NCI-H1930 (cell line): ENCODE measurements around the gene PCDHA11.
A peak's percentile ranks its signal among the peaks of the same experiment; 100 is the strongest.
"Not testable (repeated sequence)": the region's sequence is repeated elsewhere in the genome, so short reads cannot be mapped to it uniquely, and the experiment has no call there.

ENCODE experiments used
- DNase-seq, 2 experiments: peaks; one replicate each; lab custom pipeline; 2025; lab: John Stamatoyannopoulos, UW

Gene PCDHA11

DNA sequence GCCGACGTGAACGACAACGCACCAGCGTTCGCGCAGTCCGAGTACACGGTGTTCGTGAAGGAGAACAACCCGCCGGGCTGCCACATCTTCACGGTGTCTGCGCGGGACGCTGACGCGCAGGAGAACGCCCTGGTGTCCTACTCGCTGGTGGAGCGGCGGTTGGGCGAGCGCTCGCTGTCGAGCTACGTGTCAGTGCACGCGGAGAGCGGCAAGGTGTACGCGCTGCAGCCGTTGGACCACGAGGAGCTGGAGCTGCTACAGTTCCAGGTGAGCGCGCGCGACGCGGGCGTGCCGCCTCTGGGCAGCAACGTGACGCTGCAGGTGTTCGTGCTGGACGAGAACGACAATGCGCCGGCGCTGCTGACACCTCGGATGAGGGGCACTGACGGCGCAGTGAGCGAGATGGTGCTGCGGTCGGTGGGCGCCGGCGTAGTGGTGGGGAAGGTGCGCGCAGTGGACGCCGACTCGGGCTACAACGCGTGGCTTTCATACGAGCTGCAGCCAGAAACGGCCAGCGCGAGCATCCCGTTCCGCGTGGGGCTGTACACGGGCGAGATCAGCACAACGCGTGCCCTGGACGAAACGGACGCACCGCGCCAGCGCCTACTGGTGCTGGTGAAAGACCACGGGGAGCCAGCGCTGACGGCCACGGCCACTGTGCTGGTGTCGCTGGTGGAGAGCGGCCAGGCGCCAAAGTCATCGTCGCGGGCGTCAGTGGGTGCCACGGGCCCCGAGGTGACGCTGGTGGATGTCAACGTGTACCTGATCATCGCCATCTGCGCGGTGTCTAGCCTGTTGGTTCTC lies 18.7 kb upstream of the PCDHA11 start:
- DNase-seq, result not testable (repeated sequence)

DNA sequence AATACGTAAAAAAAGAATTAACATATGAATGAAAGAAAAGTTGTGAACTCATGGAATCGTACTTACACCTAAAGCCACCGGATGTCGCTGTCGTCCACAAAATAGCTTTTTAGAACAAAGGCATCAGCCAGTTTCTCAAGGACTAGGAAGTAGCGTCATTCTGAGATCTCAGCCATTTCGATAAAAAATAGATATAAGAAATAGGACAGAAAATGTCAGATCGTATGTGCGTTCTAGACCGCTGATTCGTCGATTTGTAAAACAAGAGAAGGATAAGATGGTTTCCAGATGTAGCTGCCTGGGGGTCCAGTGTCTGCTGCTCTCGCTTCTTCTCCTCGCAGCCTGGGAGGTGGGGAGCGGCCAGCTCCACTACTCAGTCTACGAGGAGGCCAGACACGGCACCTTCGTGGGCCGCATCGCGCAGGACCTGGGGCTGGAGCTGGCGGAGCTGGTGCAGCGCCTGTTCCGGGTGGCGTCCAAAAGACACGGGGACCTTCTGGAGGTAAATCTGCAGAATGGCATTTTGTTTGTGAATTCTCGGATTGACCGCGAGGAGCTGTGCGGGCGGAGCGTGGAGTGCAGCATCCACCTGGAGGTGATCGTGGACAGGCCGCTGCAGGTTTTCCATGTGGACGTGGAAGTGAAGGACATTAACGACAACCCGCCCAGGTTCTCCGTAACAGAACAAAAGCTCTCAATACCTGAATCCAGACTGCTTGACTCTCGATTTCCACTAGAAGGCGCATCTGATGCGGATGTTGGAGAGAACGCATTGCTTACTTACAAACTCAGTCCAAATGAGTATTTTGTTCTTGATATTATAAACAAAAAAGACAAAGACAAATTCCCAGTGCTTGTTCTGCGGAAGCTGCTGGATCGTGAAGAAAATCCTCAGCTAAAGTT lies 12.7 kb upstream of the PCDHA11 start, which contains the start of gene PCDHA10:
Gene PCDHA10, plus strand, starts transcription at position 126 of the 903 bp plus-strand sequence. Its CDS starts 152 bp downstream, at position 278.
- peak; percentile 0 to 4 for DNase-seq

DNA sequence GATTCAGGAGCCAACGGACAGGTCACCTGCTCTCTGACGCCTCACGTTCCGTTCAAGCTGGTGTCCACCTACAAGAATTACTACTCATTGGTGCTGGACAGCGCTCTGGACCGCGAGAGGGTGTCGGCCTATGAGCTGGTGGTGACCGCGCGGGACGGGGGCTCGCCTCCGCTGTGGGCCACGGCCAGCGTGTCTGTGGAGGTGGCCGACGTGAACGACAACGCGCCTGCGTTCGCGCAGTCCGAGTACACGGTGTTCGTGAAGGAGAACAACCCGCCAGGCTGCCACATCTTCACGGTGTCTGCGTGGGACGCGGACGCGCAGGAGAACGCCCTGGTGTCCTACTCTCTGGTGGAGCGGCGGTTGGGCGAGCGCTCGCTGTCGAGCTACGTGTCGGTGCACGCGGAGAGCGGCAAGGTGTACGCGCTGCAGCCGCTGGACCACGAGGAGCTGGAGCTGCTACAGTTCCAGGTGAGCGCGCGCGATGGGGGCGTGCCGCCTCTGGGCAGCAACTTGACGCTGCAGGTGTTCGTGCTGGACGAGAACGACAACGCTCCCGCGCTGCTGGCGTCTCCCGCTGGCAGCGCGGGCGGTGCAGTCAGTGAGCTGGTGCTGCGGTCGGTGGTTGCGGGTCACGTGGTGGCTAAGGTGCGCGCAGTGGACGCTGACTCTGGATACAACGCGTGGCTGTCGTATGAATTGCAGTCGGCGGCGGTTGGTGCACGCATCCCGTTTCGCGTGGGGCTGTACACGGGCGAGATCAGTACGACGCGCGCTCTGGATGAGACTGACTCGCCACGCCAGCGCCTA lies 11.4 kb upstream of the PCDHA11 start:
- DNase-seq, result no peak

DNA sequence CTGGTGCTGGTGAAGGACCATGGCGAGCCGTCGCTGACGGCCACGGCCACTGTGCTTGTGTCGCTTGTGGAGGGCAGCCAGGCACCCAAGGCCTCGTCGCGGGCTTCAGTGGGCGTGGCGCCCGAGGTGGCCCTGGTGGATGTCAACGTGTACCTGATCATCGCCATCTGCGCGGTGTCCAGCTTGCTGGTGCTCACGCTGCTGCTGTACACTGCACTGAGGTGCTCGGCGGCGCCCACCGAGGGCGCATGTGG lies 10.8 kb upstream of the PCDHA11 start:
- no peak for DNase-seq

DNA sequence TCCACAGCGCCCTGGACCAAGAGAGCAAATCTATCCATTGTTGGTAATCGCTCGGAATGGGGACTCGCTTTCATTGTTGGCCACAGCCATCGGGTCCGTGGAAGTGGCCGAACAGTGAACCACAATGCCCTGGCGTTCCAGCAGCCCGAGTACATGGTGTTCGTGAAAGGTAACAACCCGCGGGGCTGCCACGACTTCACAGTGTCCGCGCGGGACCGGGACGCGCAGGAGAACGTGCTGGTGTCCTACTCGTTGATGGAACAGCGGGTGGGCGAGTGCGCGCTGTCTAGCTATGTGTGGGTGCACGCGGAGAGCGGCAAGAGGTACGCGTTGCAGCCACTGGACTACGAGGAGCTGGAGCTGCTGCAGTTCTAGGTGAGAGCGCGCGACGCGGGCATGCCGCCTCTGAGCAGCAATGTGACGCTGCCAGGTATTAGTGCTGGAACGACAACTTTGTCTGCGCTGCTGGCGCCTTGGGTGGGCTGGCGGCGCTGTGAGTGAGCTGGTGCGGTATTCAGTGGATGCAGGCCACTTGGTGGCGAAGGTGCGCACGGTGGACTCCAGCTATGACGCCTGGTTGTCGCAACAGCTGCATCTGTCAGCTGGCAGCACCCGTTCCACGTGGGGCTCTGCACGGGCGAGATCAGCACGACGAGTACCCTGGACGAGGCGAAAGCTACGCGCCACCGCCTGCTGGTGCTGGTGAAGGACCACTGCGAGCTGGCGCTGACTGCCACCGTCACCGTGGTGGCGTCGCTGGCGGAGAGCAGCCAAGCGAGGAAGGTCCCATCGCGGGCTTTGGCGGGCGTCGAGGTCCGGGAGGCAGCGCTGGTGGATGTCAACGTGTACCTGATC lies 6.1 kb upstream of the PCDHA11 start:
- DNase-seq, result no peak

DNA sequence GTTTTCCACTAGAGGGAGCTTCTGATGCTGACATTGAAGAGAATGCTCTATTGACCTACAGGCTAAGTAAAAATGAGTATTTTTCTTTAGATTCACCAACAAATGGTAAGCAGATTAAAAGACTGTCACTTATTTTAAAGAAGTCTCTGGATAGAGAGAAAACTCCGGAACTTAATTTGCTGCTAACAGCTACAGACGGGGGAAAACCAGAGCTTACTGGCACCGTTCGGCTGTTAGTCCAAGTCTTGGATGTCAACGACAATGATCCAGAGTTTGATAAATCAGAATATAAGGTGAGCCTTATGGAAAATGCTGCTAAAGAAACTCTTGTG lies 764 bp downstream of the PCDHA11 start:
- no peak for DNase-seq

DNA sequence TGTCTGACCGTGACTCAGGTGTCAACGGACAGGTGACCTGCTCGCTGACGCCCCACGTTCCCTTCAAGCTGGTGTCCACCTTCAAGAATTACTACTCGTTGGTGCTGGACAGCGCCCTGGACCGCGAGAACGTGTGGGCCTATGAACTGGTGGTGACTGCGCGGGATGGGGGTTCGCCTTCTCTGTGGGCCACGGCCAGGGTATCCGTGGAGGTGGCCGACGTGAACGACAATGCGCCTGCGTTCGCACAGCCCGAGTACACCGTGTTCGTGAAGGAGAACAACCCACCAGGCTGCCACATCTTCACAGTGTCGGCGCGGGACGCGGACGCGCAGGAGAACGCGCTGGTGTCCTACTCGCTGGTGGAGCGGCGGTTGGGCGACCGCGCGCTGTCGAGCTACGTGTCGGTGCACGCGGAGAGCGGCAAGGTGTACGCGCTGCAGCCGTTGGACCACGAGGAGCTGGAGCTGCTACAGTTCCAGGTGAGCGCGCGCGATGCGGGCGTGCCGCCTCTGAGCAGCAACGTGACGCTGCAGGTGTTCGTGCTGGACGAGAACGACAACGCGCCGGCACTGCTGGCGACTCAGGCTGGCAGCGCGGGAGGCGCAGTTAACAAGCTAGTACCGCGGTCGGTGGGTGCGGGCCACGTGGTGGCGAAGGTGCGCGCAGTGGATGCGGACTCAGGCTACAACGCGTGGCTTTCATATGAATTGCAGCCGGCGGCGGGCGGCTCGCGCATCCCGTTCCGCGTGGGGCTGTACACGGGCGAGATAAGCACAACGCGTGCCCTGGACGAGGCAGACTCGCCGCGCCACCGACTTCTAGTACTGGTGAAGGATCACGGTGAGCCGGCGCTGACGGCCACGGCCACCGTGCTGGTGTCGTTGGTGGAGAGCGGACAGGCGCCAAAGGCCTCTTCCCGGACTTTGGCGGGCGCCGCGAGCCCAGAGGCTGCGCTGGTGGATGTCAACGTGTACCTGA lies 1.8 kb downstream of the PCDHA11 start:
- DNase-seq, result no peak

DNA sequence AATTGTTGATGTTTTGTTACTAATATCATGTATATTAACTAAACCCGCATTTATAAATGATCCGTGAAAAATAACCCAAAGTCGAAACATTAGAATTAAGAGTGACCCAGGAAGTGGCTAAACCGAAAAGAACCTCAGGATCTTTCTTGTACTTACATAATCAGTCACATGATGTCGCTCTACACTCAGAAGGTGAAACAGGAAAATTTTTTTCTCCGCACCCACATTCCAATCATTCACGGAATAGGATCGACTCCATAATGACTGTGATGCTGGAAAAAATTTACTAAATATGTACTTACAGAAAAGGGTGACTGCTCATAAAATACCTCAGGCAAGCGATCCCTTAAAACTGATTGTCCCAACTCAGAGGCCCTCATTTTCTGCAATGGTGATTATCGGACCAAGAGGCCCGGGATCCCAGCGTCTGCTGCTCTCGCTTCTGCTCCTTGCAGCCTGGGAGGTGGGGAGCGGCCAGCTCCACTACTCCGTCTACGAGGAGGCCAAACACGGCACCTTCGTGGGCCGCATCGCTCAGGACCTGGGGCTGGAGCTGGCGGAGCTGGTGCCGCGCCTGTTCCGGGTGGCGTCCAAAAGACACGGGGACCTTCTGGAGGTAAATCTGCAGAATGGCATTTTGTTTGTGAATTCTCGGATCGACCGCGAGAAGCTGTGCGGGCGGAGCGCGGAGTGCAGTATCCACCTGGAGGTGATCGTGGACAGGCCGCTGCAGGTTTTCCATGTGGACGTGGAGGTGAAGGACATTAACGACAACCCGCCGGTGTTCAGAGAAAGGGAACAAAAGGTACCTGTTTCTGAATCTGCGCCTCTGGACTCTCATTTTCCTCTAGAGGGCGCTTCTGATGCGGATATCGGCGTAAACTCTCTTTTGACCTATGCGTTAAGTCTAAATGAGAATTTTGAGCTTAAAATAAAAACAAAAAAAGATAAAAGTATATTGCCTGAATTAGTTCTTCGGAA lies 6.6 kb downstream of the PCDHA11 start, which contains the start of gene PCDHA12:
Gene PCDHA12, plus strand, starts transcription at position 224 of the 981 bp plus-strand sequence. Its CDS starts 165 bp downstream, at position 389.
- no peak for DNase-seq

DNA sequence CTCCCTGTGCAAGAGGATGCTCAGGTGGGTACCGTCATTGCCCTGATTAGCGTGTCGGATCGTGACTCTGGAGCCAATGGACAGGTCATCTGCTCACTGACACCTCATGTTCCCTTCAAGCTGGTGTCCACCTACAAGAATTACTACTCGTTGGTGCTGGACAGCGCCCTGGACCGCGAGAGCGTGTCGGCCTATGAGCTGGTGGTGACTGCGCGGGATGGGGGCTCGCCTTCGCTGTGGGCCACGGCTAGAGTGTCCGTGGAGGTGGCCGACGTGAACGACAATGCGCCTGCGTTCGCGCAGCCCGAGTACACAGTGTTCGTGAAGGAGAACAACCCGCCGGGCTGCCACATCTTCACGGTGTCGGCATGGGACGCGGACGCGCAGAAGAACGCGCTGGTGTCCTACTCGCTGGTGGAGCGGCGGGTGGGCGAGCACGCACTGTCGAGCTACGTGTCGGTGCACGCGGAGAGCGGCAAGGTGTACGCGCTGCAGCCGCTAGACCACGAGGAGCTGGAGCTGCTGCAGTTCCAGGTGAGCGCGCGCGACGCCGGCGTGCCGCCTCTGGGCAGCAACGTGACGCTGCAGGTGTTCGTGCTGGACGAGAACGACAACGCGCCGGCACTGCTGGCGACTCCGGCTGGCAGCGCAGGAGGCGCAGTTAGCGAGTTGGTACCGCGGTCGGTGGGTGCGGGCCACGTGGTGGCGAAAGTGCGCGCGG lies 7.9 kb downstream of the PCDHA11 start:
- not testable (repeated sequence) for DNase-seq

DNA sequence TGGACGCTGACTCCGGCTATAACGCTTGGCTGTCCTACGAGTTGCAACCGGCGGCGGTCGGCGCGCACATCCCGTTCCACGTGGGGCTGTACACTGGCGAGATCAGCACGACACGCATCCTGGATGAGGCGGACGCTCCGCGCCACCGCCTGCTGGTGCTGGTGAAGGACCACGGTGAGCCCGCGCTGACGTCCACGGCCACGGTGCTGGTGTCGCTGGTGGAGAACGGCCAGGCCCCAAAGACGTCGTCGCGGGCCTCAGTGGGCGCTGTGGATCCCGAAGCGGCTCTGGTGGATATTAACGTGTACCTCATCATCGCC lies 8.5 kb downstream of the PCDHA11 start:
- no peak for DNase-seq

DNA sequence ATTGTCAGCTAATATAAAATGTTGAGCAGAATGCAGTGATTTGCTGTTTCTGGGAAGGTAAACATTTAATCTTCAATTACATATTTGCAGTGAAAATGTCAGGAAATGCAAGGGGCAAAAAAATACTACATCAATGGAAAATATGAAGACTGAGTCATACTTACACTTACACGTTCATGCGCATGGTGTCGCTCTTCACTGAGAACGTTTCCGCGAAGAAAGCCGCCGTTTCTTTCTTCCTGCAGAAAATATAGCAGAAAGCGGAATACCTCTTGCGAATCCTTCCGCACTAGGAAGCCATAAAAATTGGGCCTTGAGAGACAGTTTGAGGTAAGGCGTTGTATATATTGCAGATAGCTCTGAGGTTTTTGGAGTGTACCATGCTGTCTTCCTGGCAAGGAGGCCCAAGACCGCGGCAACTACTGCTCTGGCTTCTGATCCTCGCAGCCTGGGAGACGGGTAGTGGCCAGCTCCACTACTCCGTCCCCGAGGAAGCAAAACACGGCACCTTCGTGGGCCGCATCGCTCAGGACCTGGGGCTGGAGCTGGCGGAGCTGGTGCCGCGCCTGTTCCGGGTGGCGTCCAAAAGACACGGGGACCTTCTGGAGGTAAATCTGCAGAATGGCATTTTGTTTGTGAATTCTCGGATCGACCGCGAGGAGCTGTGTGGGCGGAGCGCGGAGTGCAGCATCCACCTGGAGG lies 13.3 kb downstream of the PCDHA11 start, which contains the start of gene PCDHA13:
Gene PCDHA13, plus strand, starts transcription at position 236 of the 702 bp plus-strand sequence. Its CDS starts 145 bp downstream, at position 381.
- DNase-seq, result no peak

DNA sequence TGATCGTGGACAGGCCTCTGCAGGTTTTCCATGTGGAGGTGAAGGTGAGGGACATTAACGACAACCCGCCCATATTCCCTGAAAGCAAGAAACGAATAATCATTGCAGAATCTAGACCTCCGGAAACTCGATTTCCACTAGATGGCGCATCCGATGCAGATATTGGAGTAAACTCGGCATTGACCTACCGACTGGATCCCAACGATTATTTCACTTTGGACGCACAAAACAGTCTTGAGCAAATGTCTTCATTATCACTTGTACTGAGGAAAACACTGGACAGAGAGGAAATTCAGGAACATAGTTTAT lies 13.8 kb downstream of the PCDHA11 start:
- DNase-seq, result no peak

DNA sequence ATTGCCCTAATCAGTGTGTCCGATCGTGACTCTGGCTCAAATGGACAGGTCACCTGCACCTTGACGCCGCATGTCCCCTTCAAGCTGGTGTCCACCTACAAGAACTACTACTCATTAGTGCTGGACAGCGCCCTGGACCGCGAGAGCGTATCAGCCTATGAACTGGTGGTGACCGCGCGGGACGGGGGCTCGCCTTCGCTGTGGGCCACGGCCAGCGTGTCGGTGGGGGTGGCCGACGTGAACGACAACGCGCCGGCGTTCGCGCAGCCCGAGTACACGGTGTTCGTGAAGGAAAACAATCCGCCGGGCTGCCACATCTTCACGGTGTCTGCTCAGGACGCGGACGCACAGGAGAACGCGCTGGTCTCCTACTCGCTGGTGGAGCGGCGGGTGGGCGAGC lies 14.6 kb downstream of the PCDHA11 start:
- DNase-seq, result no peak

DNA sequence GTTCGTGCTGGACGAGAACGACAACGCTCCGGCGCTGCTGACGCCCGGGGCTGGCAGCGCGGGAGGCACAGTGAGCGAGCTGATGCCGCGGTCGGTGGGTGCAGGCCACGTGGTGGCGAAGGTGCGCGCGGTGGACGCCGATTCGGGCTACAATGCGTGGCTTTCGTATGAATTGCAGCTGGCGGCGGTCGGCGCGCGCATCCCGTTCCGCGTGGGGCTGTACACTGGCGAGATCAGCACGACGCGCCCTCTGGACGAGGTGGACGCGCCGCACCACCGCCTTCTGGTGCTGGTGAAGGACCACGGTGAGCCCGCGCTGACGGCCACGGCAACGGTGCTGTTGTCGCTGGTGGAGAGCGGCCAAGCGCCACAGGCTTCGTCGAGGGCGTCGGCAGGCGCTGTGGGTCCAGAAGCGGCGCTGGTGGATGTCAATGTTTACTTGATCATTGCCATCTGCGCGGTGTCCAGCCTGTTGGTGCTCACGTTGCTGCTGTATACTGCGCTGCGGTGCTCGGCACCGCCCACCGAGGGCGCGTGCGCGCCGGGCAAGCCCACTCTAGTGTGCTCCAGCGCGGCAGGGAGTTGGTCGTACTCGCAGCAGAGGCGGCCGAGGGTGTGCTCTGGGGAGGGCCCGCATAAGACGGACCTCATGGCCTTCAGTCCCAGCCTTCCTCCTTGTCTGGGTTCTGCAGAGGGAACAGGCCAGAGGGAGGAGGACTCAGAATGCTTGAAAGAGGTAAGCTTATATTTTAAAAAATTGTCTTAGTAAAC lies 15.4 kb downstream of the PCDHA11 start:
- DNase-seq, result no peak

DNA sequence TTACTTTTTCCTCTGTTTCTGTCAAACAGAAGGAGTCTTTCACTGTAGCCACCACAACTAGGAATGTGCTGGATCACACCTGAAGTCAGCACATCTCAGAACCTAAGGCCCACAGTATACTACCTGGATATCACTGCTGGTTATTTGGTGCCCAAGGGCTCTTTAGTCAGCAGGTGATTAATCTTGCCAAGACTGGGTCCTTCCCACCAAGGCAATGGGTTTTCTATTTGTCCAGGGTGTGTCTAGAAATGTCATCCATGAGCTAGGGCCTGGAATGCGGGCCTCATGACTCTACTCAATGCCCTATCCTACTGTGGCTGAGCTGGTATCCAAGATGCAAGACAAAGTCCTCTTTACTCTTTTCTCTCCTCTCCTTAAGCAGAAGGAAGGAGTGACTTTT lies 47.6 kb downstream of the PCDHA11 start:
- DNase-seq, result no peak
